ENCODE data around the gene BCAM. TPM values are rescaled to one million over a fixed set of nuclear protein-coding genes. Genes with fewer than 3 reads are reported as not detected.
"Not testable (repeated sequence)": the region's sequence is repeated elsewhere in the genome, so short reads cannot be mapped to it uniquely, and the experiment has no call there.

BCAM gene
- polyA plus RNA-seq (ENCODE audit: insufficient read depth in 1 of 5, insufficient read length in 5 of 5, low replicate concordance in 1 of 5): 100 to 1,000 TPM in 4 of 5 donors, 10 to 100 TPM in 1; 95.9 to 268 (median 141) TPM
- long read RNA-seq, donor 1, transcript BCAM-201 (15 exons, 2,453 nt): major isoform, 66 of 160 reads
- long read RNA-seq, donor 1, partial matches to known transcripts: 87 of 160 reads
- long read RNA-seq, donor 1, other reads (novel, unspliced or antisense): 0 of 160 reads
- long read RNA-seq, donor 2, transcript BCAM-201 (15 exons, 2,453 nt): major isoform, 19 of 23 reads
- long read RNA-seq, donor 2, partial matches to known transcripts: 0 of 23 reads
- long read RNA-seq, donor 2, other reads (novel, unspliced or antisense): 0 of 23 reads
- long read RNA-seq, donor 3, transcript BCAM-201 (15 exons, 2,453 nt): major isoform, 28 of 97 reads
- long read RNA-seq, donor 3, partial matches to known transcripts: 63 of 97 reads
- long read RNA-seq, donor 3, other reads (novel, unspliced or antisense): 0 of 97 reads
- long read RNA-seq, donor 4, transcript BCAM-204 (2 exons, 723 nt): minor isoform, 5 of 51 reads
- long read RNA-seq, donor 4, transcript BCAM-201 (15 exons, 2,453 nt): major isoform, 26 of 51 reads
- long read RNA-seq, donor 4, partial matches to known transcripts: 19 of 51 reads
- long read RNA-seq, donor 4, other reads (novel, unspliced or antisense): 0 of 51 reads
- long read RNA-seq, donor 5, transcript BCAM-201 (15 exons, 2,453 nt): major isoform, 20 of 72 reads
- long read RNA-seq, donor 5, partial matches to known transcripts: 44 of 72 reads
- long read RNA-seq, donor 5, other reads (novel, unspliced or antisense): 0 of 72 reads
- long read RNA-seq, donor 6, transcript BCAM-201 (15 exons, 2,453 nt): major isoform, 86 of 210 reads
- long read RNA-seq, donor 6, partial matches to known transcripts: 115 of 210 reads
- long read RNA-seq, donor 6, other reads (novel, unspliced or antisense): 0 of 210 reads
- long read RNA-seq, donor 7, transcript BCAM-201 (15 exons, 2,453 nt): major isoform, 46 of 61 reads
- long read RNA-seq, donor 7, partial matches to known transcripts: 8 of 61 reads
- long read RNA-seq, donor 7, other reads (novel, unspliced or antisense): 0 of 61 reads
- long read RNA-seq, donor 8, transcript BCAM-201 (15 exons, 2,453 nt): major isoform, 11 of 22 reads
- long read RNA-seq, donor 8, partial matches to known transcripts: 10 of 22 reads
- long read RNA-seq, donor 8, other reads (novel, unspliced or antisense): 0 of 22 reads

DNA sequence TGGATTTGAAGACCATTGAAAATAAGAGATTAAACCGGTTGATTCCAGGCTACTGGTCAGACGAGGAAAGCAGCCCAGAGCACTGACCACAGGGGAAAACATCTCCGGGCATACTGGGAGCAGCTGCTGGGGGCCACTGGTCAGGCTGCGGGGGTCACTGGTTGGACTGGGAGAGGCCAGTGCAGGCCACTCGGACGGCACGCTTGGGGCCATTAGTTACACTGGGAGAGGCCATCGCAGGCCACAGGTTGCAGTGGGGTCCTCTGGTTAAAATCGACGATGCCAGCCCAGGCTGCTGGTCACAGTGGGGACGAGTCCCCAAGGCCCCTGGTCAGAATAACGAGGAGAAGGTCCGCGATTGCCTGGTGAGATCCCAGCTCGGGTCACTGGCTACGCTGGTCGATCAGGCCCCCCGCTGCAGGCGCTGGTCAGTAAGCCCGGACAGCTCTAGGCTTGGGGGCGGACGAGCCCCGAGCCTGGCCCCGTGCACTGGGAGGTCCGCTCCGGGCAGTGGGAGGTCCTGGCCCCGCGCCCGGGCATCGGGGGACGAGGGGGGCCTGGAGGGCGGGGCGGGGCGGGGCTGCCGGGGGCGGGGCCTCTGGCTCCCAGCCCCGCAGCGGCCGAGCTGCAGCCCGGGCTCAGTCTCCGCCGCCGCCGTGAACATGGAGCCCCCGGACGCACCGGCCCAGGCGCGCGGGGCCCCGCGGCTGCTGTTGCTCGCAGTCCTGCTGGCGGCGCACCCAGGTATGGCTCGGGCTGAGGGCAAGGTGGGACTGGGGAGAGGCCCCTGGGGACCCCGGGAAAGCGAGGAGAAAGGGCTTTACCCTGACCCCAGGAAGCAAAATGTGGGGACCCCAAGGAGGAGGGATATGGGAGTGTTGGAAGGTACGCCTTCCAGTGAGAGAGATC lies at the start of gene BCAM:
Gene BCAM (plus strand): TSS at position 641 of the 909 bp plus-strand sequence. CDS start 22 bp downstream, at position 663.
- peak; percentile 81 to 82 for DNase-seq

DNA sequence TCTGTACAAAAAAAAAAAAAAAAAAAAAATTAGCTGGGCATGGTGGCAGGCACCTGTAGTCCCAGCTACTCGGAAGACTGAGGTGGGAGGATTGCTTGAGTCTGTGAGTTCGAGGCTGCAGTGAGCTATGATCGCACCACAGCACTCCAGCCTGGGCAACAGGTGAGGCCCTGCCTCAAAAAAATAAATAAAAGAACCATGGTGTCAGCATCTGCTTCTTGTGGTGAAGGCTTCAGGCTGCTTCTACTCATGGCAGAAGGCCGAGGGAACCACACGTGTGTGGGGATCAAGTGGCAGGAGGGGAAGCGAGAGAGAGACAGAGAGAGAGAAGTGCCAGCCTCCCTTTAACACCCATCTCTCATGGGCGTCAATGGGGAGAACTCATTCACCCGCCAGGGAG lies 46.9 kb upstream of the BCAM start:
- DNase-seq: no peak

- no peak for DNase-seq
These were observed 43.6 kb upstream of the BCAM start for GRCh38 chr19:44765033-44765948.

- no peak for DNase-seq
These were observed 43.0 kb upstream of the BCAM start for GRCh38 chr19:44765949-44766335.

GRCh38 chr19:44767295-44768180 lies 41.4 kb upstream of the BCAM start:
- DNase-seq: no peak

GRCh38 chr19:44770550-44771257 lies 38.2 kb upstream of the BCAM start:
- DNase-seq: peak; percentile 83 to 86

- not testable (repeated sequence) for DNase-seq
These were observed 36.8 kb upstream of the BCAM start for GRCh38 chr19:44772144-44772543.

DNA sequence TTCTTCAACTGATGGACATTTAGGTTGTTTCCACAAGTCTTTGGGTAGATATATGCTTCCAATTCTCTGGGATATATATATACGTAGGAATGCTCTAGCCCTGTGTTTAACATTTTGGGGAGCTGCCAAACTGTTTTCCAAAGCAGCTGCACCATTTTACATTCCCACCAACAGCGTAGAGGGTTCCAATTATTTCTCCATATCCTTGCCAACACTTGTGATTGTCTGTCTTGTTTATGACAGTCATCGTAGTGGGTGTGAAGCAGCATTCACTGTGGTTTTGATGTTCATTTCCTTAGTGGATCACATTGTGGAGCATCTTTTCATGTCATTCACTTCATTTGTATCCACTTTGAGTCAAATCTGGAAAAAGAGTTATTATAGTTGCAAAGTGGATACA lies 35.9 kb upstream of the BCAM start:
- DNase-seq: no peak

DNA sequence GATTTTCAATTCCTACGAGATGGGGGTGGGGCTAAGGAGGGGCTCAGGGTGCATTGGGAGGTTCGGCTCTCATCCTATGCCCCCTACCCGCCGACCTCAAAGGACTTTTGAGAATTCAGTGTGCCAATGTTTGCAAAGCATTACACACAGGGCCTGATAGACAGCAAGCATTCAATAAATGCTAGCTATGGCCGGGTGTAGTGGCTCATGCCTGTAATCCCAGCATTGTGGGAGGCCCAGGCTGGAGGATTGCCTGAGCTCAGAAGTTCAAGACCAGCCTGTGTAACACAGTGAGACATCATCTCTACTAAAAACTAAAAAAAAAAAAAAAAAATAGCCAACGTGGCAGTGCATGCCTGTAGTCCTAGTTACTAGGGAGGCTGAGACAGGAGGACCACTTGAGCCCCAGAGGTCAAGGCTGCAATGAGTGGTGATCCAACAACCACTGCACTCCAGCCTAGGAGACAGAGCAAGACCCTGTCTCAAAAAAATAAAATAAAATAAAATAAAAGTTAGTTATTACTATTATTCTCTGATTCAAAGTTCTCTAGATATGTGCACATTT lies 33.1 kb upstream of the BCAM start:
- DNase-seq: no peak

DNA sequence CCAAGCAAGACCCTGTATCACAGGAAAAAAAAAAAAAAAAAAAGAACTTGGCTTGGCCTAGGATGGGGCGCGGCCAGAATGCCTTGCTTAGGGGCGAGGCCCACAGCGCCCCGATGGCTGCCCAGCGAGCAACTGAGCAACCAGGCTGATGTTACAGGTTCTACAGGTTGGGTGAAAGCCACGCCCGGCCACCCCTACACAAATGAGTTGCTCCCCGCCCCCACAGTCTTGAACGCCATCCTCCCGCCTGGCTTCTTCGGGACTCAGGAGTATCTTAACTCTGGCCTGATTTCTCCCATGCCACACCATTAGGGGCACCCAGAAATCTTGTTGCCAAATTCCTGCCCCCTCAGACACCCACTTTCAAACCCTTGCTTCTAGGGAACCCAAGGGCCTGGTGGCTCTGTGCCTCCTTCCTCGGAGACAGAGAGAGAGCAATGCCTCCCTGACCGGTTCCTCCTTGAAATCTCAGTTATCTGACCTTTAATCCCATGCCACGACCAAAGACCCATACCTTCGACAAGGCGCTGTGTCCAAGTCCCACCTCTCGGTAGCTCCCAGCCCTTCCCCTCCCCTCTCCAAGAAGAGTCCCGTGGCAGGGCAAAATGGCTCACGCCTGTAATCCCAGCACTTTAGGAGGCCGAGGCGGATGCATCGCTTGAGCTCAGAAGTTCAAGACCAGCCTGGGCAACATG lies 32.4 kb upstream of the BCAM start:
- DNase-seq: no peak

DNA sequence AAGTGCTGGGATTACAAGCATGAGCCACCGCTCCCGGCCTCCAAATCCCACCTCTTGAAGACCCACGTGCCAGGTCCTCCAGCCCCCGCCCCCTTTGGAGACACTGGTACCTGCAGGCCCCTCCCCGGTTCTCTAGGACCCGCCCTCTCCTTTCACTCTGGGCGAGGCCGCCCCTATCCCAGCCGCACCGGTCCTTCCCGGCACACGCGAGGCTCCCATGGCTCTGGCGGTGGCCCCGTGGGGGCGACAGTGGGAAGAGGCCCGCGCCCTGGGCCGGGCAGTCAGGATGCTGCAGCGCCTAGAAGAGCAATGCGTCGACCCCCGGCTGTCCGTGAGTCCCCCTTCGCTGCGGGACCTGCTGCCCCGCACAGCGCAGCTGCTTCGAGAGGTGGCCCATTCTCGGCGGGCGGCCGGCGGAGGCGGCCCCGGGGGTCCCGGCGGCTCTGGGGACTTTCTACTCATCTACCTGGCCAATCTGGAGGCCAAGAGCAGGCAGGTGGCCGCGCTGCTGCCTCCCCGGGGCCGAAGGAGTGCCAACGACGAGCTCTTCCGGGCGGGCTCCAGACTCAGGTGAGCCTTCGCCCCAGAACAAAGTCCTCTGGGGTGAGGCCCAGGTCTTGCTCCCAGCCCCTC lies 31.1 kb upstream of the BCAM start, which contains the start of gene CBLC:
Gene CBLC (plus strand): TSS at position 176 of the 633 bp plus-strand sequence. CDS start 42 bp downstream, at position 218.
- DNase-seq: no peak

DNA sequence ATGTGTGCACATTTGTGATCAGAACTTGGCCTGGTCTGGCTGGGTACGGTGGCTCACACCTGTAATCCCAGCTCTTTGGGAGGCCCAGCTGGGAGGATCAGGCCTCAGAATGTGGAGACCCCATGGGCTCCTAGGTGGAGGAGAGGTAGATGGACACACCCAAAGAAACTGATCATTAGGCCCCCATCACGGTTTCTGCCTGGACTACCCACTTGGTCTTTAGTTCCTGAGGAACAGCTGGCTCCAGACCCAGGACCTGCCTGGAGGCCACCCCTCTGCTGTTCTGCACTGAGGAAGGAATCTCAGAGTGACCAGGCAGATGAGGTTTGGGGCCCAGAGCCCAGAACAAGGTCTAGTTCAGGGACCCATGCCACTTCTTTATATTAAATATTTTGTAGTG lies 29.8 kb upstream of the BCAM start:
- DNase-seq: no peak

DNA sequence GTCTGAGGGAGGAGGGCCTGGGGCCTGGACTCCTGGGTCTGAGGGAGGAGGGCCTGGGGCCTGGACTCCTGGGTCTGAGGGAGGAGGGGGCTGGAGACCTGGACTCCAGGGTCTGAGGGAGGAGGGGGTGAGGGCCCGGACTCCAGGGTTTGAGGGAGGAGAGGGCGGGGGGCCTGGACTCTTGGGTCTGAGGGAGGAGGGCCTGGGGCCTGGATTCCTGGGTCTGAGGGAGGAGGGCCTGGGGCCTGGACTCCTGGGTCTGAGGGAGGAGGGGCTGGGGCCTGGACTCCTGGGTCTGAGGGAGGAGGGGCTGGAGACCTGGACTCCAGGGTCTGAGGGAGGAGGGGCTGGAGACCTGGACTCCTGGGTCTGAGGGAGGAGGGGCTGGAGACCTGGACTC lies 27.2 kb upstream of the BCAM start:
- DNase-seq: not testable (repeated sequence)

- DNase-seq: no peak
These were observed 26.2 kb upstream of the BCAM start for GRCh38 chr19:44782729-44783128.

DNA sequence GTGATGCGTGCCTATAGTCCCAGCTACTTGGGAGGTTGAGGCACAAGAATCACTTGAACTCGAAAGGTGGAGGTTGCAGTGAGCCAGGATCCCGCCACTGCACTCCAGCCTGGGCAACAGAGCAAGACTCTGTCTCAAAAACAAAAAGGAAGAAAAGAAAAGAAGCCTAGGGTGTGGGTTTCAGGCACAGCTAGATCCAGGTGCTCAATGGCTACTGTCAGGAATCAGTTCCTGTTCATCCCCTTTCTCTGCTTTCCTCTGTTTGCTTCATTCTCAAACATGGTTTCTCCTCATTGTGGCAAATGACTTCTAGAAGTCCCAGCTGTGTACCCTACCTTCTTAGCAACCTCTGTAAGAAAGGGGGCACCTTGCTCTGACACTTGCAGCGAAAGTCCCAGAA lies 25.4 kb upstream of the BCAM start:
- DNase-seq: no peak

DNA sequence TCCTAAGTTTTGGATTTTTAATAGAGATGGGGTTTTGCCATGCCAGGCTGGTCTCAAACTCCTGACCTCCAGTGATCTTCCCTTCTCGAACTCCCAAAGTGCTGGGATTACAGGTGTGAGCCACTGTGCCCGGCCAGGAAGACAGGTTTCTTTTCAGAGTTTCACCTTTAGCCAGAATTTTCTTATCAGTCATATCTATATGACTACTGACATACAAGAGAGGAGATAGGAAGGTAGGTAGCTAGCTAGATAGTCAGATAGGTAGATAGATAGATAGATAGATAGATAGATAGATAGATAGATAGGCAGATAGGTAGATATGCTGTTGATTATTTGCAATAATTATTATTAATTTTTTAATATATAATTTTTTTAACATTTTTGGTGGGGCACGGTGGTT lies 23.6 kb upstream of the BCAM start:
- no peak for DNase-seq

All from right lung (tissue), 10 donors.